Measurements from ENCODE around the gene SLC25A33. TPM values are rescaled to one million over a fixed set of nuclear protein-coding genes. Genes with fewer than 3 reads are reported as not detected.
A peak's percentile ranks its signal among the peaks of the same experiment; 100 is the strongest.

SLC25A33 gene
- total RNA-seq, 2 experiments from 2014 or later, result 2.6 to 3.0 TPM

GRCh38 chr1:9518454-9518998 lies 20.7 kb upstream of the SLC25A33 start:
- no peak for DNase-seq
- no peak overlapping the region for H3K4me3 Mint-ChIP-seq
- H3K4me1 Mint-ChIP-seq, result peaks cover 2% of the 10 kb centered on the region
- H3K27ac Mint-ChIP-seq, result no peak overlapping the region
- H3K9me3 Mint-ChIP-seq, result no peaks in the 10 kb centered on the region
- no peaks in the 10 kb centered on the region for H3K36me3 Mint-ChIP-seq (ENCODE audit: low read depth)
- ChIA-PET CTCF (no interaction called here), POLR2A (no interaction called here)
- H3K27me3 Mint-ChIP-seq, result peaks cover 6% of the 10 kb centered on the region

GRCh38 chr1:9520411-9520810 lies 18.9 kb upstream of the SLC25A33 start:
- Mint-ChIP-seq H3K27me3 (peaks cover 2% of the 10 kb centered on the region), H3K4me1 (peaks cover 2% of the 10 kb centered on the region), H3K36me3 (ENCODE audit: low read depth) (no peaks in the 10 kb centered on the region), H3K4me3 (no peak overlapping the region), H3K9me3 (no peaks in the 10 kb centered on the region), H3K27ac (no peak overlapping the region)
- no peak for DNase-seq
- ChIA-PET CTCF (interaction anchor here (0.6 kb wide), 1 partner anchor 22 kb away, joined by 3 read pairs; no protein-coding TSS in a partner anchor), POLR2A (no interaction called here)

- ChIA-PET CTCF (interaction anchor here (0.5 to 1.8 kb wide), 4 partner anchors 33 to 258 kb away, joined by 3 to 6 read pairs (median 4); no protein-coding TSS in a partner anchor), POLR2A (no interaction called here)
- H3K4me3 Mint-ChIP-seq, result no peak overlapping the region
- no peaks in the 10 kb centered on the region for H3K36me3 Mint-ChIP-seq (ENCODE audit: low read depth)
- H3K27me3 Mint-ChIP-seq, result no peaks in the 10 kb centered on the region
- no peaks in the 10 kb centered on the region for H3K9me3 Mint-ChIP-seq
- no peaks in the 10 kb centered on the region for H3K4me1 Mint-ChIP-seq
- no peak overlapping the region for H3K27ac Mint-ChIP-seq
- DNase-seq, result no peak
These were observed 10.1 kb upstream of the SLC25A33 start for GRCh38 chr1:9529190-9529589.

- ChIA-PET POLR2A (interaction anchor here (1.2 kb wide), 1 partner anchor 10 kb away, joined by 5 read pairs; no protein-coding TSS in a partner anchor), CTCF (interaction anchor here (0.7 to 1.7 kb wide), 2 partner anchors 39 to 525 kb away, joined by 3 to 4 read pairs; no protein-coding TSS in a partner anchor)
- Mint-ChIP-seq H3K27ac (no peak overlapping the region), H3K4me1 (no peaks in the 10 kb centered on the region), H3K9me3 (no peaks in the 10 kb centered on the region), H3K4me3 (no peak overlapping the region), H3K27me3 (no peaks in the 10 kb centered on the region), H3K36me3 (ENCODE audit: low read depth) (no peaks in the 10 kb centered on the region)
- DNase-seq, result no peak
These were observed 8.9 kb upstream of the SLC25A33 start for GRCh38 chr1:9530320-9530719.

- Mint-ChIP-seq H3K9me3 (no peaks in the 10 kb centered on the region), H3K27me3 (no peaks in the 10 kb centered on the region), H3K4me1 (peaks cover 18% of the 10 kb centered on the region), H3K4me3 (no peak overlapping the region), H3K36me3 (ENCODE audit: low read depth) (no peaks in the 10 kb centered on the region), H3K27ac (no peak overlapping the region)
- CTCF ChIA-PET, result no interaction called here
- DNase-seq, result no peak
- POLR2A ChIA-PET, result no interaction called here
These were observed 4.3 kb upstream of the SLC25A33 start for GRCh38 chr1:9534953-9535352.

GRCh38 chr1:9536301-9536700 lies 3.0 kb upstream of the SLC25A33 start:
- Mint-ChIP-seq H3K27me3 (no peaks in the 10 kb centered on the region), H3K36me3 (ENCODE audit: low read depth) (peaks cover 2% of the 10 kb centered on the region), H3K27ac (no peak overlapping the region), H3K4me1 (peaks cover 29% of the 10 kb centered on the region), H3K4me3 (no peak overlapping the region), H3K9me3 (no peaks in the 10 kb centered on the region)
- ChIA-PET CTCF (interaction anchor here (0.7 kb wide), 1 partner anchor 21 kb away, joined by 3 read pairs; no protein-coding TSS in a partner anchor), POLR2A (no interaction called here)
- DNase-seq, result no peak

GRCh38 chr1:9537863-9538668 lies 1.2 kb upstream of the SLC25A33 start:
- POLR2A ChIA-PET, result interaction anchor here (1.1 kb wide), 1 partner anchor 13 kb away, joined by 3 read pairs; no protein-coding TSS in a partner anchor
- CTCF ChIA-PET, result interaction anchor here (1.3 to 1.5 kb wide), 2 partner anchors 36 to 42 kb away, joined by 5 read pairs; no protein-coding TSS in a partner anchor
- DNase-seq, result no peak
- Mint-ChIP-seq H3K4me3 (peak overlapping the region; percentile 1), H3K27me3 (no peaks in the 10 kb centered on the region), H3K27ac (no peak overlapping the region), H3K9me3 (no peaks in the 10 kb centered on the region), H3K36me3 (ENCODE audit: low read depth) (peaks cover 5% of the 10 kb centered on the region), H3K4me1 (peaks cover 37% of the 10 kb centered on the region)

GRCh38 chr1:9538669-9539164 lies 548 bp upstream of the SLC25A33 start:
- H3K27me3 Mint-ChIP-seq, result no peaks in the 10 kb centered on the region
- peaks cover 37% of the 10 kb centered on the region for H3K4me1 Mint-ChIP-seq
- H3K9me3 Mint-ChIP-seq, result no peaks in the 10 kb centered on the region
- DNase-seq, result no peak
- ChIA-PET CTCF (interaction anchor here (1.5 kb wide), 1 partner anchor 35 kb away, joined by 5 read pairs; no protein-coding TSS in a partner anchor), POLR2A (interaction anchor here (0.6 to 1.1 kb wide), 4 partner anchors 11 to 305 kb away, joined by 3 to 5 read pairs (median 4); no protein-coding TSS in a partner anchor)
- H3K27ac Mint-ChIP-seq, result peak overlapping the region; percentile 50
- peak overlapping the region; percentile 66 for H3K4me3 Mint-ChIP-seq
- peaks cover 5% of the 10 kb centered on the region for H3K36me3 Mint-ChIP-seq (ENCODE audit: low read depth)

- ChIA-PET CTCF (no interaction called here), POLR2A (interaction anchor here (1.0 to 1.3 kb wide), 4 partner anchors 9 to 306 kb away, joined by 3 to 5 read pairs (median 4); no protein-coding TSS in a partner anchor)
- Mint-ChIP-seq H3K27me3 (no peaks in the 10 kb centered on the region), H3K36me3 (ENCODE audit: low read depth) (peaks cover 6% of the 10 kb centered on the region), H3K4me1 (peaks cover 38% of the 10 kb centered on the region), H3K27ac (peak overlapping the region; percentile 68), H3K9me3 (no peaks in the 10 kb centered on the region), H3K4me3 (peak overlapping the region; percentile 85)
- DNase-seq, result peak; percentile 50
These were observed 725 bp downstream of the SLC25A33 start for GRCh38 chr1:9539829-9540550.

- no peaks in the 10 kb centered on the region for H3K27me3 Mint-ChIP-seq
- H3K4me3 Mint-ChIP-seq, result no peak overlapping the region
- CTCF ChIA-PET, result interaction anchor here (0.6 to 0.7 kb wide), 2 partner anchors 22 to 44 kb away, joined by 3 read pairs; no protein-coding TSS in a partner anchor
- H3K9me3 Mint-ChIP-seq, result no peaks in the 10 kb centered on the region
- peaks cover 7% of the 10 kb centered on the region for H3K36me3 Mint-ChIP-seq (ENCODE audit: low read depth)
- no peak for DNase-seq
- H3K4me1 Mint-ChIP-seq, result peaks cover 34% of the 10 kb centered on the region
- POLR2A ChIA-PET, result no interaction called here
- H3K27ac Mint-ChIP-seq, result no peak overlapping the region
These were observed 3.2 kb downstream of the SLC25A33 start for GRCh38 chr1:9542430-9542829.

GRCh38 chr1:9544926-9545325 lies 5.7 kb downstream of the SLC25A33 start:
- Mint-ChIP-seq H3K27ac (no peak overlapping the region), H3K36me3 (ENCODE audit: low read depth) (peaks cover 7% of the 10 kb centered on the region), H3K4me1 (peaks cover 20% of the 10 kb centered on the region), H3K9me3 (no peaks in the 10 kb centered on the region), H3K27me3 (no peaks in the 10 kb centered on the region), H3K4me3 (no peak overlapping the region)
- CTCF ChIA-PET, result no interaction called here
- DNase-seq, result no peak
- POLR2A ChIA-PET, result no interaction called here

- Mint-ChIP-seq H3K27me3 (no peaks in the 10 kb centered on the region), H3K9me3 (no peaks in the 10 kb centered on the region)
- POLR2A ChIA-PET, result interaction anchor here (1.3 kb wide), 1 partner anchor 11 kb away, joined by 5 read pairs; the partner anchor contains the start of gene SLC25A33
These were observed 10.8 kb downstream of the SLC25A33 start for GRCh38 chr1:9549955-9550546.

More at GRCh38 chr1:9549955-9550546, 10.8 kb downstream of the SLC25A33 start:
- Mint-ChIP-seq H3K36me3 (ENCODE audit: low read depth) (no peaks in the 10 kb centered on the region), H3K4me3 (no peak overlapping the region), H3K27ac (no peak overlapping the region), H3K4me1 (no peaks in the 10 kb centered on the region)
- no peak for DNase-seq
- CTCF ChIA-PET, result interaction anchor here (1.1 kb wide), 1 partner anchor 17 kb away, joined by 3 read pairs; no protein-coding TSS in a partner anchor

Data from activated CD4-positive, alpha-beta memory T cell treated with anti-CD3 and anti-CD28 coated beads, Interleukin-2, amount 10 ng/mL, durations not matched to agents 7 days and 5 days (primary cell).